Keratinocyte (primary cell): ENCODE data around the gene THOC5.

ENCODE experiments used
- EZH2 ChIP-seq: IDR thresholded peaks from one replicate; pipeline ENCODE4 v1.6.1; 2012; ENCODE audit warnings: inconsistent platforms, mild to moderate bottlenecking, low read length, moderate library complexity
- TF ChIP-seq, protein P1 (sequence below), 3 experiments: IDR thresholded peaks in 1 of 3; conservative IDR thresholded peaks in 1 of 3; optimal IDR thresholded peaks in 1 of 3; 2 replicates in 2 of 3; 3 replicates in 1 of 3; pipeline versions ENCODE3 to v1.5.1; 2011; ENCODE audit warnings: low read length in 3 of 3, mild to moderate bottlenecking in 3 of 3, moderate library complexity in 2 of 3, control low read depth in 1 of 3, inconsistent platforms in 1 of 3; ENCODE audit not compliant: insufficient read depth in 2 of 3; ENCODE audit errors: extremely low read depth in 1 of 3

GRCh38 chr22:29570912-29571549 lies 17.5 kb upstream of the THOC5 start:
- TF ChIP-seq, protein P1, sequence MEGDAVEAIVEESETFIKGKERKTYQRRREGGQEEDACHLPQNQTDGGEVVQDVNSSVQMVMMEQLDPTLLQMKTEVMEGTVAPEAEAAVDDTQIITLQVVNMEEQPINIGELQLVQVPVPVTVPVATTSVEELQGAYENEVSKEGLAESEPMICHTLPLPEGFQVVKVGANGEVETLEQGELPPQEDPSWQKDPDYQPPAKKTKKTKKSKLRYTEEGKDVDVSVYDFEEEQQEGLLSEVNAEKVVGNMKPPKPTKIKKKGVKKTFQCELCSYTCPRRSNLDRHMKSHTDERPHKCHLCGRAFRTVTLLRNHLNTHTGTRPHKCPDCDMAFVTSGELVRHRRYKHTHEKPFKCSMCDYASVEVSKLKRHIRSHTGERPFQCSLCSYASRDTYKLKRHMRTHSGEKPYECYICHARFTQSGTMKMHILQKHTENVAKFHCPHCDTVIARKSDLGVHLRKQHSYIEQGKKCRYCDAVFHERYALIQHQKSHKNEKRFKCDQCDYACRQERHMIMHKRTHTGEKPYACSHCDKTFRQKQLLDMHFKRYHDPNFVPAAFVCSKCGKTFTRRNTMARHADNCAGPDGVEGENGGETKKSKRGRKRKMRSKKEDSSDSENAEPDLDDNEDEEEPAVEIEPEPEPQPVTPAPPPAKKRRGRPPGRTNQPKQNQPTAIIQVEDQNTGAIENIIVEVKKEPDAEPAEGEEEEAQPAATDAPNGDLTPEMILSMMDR (optimal IDR thresholded peaks at IDR 0.05 in 1 of 3, IDR thresholded peaks at IDR 0.05 in 1 of 3, conservative IDR thresholded peaks at IDR 0.05 in 1 of 3; ENCODE audit: extremely low read depth in 1 of 3, insufficient read depth in 2 of 3, low read length in 3 of 3), result no peak
- no peak for TF ChIP-seq EZH2
